Upper lobe of left lung (tissue), 6 donors: Measurements from ENCODE around the gene SLC25A23. TPM values are rescaled to one million over a fixed set of nuclear protein-coding genes. Genes with fewer than 3 reads are reported as not detected.

Experiments
- ATAC-seq, 2 donors: fragments of 200-7000 bp; cut with Tn5 transposase; one replicate each; pipeline ENCODE4 v1.9.1; 2022; ENCODE audit warnings: mild to moderate bottlenecking in 2 of 2, moderate library complexity in 2 of 2; ENCODE audit not compliant: low FRiP score in 2 of 2
- DNase-seq, 2 donors: peaks; one replicate each; pipeline ENCODE4 v3.0.0-alpha.2; 2019 to 2020
- H3K27ac ChIP-seq, 4 donors: fragments of 200-600 bp; sonication (generic); one replicate each; pipeline ENCODE4 v1.5.1; 2016 to 2019
- H3K27me3 ChIP-seq, 4 donors: fragments of 200-600 bp; sonication (generic); one replicate each; pipeline ENCODE4 v1.5.1; 2017 to 2019
- H3K36me3 ChIP-seq, 4 donors: fragments of 200-600 bp; sonication (generic); one replicate each; pipeline ENCODE4 v1.5.1; 2016 to 2019
- H3K4me1 ChIP-seq, 4 donors: fragments of 200-600 bp; sonication (generic); one replicate each; pipeline ENCODE4 v1.5.1; 2018 to 2019
- H3K4me3 ChIP-seq, 4 donors: fragments of 200-600 bp; sonication (generic); one replicate each; pipeline ENCODE4 v1.5.1; 2017 to 2019; ENCODE audit warnings: mild to moderate bottlenecking in 2 of 4, moderate library complexity in 1 of 4
- H3K9me3 ChIP-seq, 4 donors: fragments of 200-600 bp; sonication (generic); one replicate each; pipeline ENCODE4 v1.5.1; 2018 to 2019
- EP300 ChIP-seq, 4 donors: sonication (generic); formaldehyde crosslinking; IDR thresholded peaks; one replicate each; pipeline ENCODE4 v1.5.1; 2017; ENCODE audit warnings: antibody characterized with exemption in 4 of 4, control low read depth in 2 of 4
- POLR2A ChIP-seq, 4 donors: fragments of 450-650 bp; IDR thresholded peaks; one replicate each; pipeline ENCODE4 v1.5.1; 2016 to 2017; ENCODE audit warnings: antibody characterized with exemption in 4 of 4, mild to moderate bottlenecking in 2 of 4
- POLR2AphosphoS5 ChIP-seq, 2 donors: sonication (generic); formaldehyde crosslinking; IDR thresholded peaks; one replicate each; pipeline ENCODE4 v1.5.1; 2017; ENCODE audit warnings: antibody characterized with exemption in 2 of 2
- WGBS, 2 donors: methylation state at CpG; one replicate each; pipeline ENCODE4 v1.1.5; 2017 to 2018; 5-methylcytosine and 5-hydroxymethylcytosine counted together
- total RNA-seq, 6 donors: library from RNA; depleted of rRNA in 4 of 6; stranded (reverse); fragments of >200 nt in 4 of 6; gene quantifications; one replicate each; pipeline versions ENCODE4 v1.1.0 to v1.2.1, GENCODE V29; 2016 to 2021
- TF ChIP-seq, protein P1 (sequence below), 6 experiments: fragments of 450-650 bp in 4 of 6; fragments of 200-600 bp in 2 of 6; sonication (generic) in 2 of 6; IDR thresholded peaks; one replicate each; pipeline ENCODE4 v1.5.1; 2016 to 2019; ENCODE audit warnings: antibody characterized with exemption in 6 of 6
- donor health status: DM: no; HTN: no; CAD: no; lungs with moderate emphysema.
- donor health status: DM: no; HTN: yes; CAD: no; lungs with severe emphysema.

Gene SLC25A23
- total RNA-seq, 6 donors from 2014 or later = 29.3 to 133 (median 64.5) TPM

DNA sequence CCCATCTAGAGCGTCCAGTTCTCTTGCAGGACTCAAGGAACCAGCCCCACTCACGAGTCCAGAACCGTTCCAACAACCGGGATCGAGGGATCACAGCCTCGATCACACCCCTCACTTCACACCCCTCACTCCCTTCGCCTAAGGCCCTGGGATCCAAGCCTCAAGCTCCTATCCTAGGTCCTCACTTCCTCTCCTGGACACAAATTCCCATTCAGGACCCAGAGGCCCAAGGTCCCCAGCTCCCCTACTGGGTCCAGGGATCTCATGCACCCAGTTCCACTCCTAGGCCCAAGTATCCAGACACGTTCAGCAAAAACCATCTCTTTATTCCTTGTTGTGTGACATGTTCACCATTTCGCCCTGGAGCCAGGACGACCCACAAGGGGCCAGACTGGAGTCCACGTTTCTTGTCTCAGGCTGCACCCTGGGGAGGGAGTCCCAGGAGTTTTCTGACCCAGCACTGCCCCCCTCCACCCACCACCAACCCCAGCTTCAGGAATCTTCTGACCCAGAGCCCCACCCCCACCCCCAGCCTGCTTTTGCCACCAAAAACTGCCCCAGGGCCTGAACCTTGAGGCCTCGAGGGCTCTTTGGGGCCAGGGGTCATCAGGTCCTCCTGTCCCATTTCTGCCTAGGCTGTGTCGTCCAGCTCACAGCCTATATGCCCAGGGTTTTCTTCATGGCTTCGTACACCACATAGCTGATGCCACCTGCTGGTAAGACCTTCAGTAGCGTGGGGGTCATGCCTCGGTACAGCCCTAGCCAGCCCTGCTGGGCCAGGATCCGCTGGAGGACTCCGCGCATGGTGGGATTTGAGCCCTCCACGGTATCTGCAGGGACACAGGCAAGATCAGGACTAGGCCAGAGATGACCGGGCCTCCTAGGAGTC, 33.6 kb downstream of the SLC25A23 start:
- Histone ChIP-seq H3K9me3 (no peaks in the 10 kb centered on the region), H3K4me1 (peaks cover 19 to 38% (median 22%) of the 10 kb centered on the region in 4 donors), H3K36me3 (peaks cover 0 to 14% (median 11%) of the 10 kb centered on the region in 4 donors), H3K27me3 (no peaks in the 10 kb centered on the region), H3K27ac (peak overlapping the region; percentile 71 to 86 (median 86)), H3K4me3 (peak overlapping the region in 3 of 4 donors; percentile 30 to 39 (median 35))
- ATAC-seq = no peak
- DNase-seq = no peak
- TF ChIP-seq EP300 (IDR thresholded peaks at IDR 0.05) = no peak
- TF ChIP-seq POLR2A (IDR thresholded peaks at IDR 0.05) = peak in 1 of 4 donors; percentile 1
- 93 to 97% methylated on average over 18 to 21 of the region's 21 CpGs for WGBS, 2 donors

DNA sequence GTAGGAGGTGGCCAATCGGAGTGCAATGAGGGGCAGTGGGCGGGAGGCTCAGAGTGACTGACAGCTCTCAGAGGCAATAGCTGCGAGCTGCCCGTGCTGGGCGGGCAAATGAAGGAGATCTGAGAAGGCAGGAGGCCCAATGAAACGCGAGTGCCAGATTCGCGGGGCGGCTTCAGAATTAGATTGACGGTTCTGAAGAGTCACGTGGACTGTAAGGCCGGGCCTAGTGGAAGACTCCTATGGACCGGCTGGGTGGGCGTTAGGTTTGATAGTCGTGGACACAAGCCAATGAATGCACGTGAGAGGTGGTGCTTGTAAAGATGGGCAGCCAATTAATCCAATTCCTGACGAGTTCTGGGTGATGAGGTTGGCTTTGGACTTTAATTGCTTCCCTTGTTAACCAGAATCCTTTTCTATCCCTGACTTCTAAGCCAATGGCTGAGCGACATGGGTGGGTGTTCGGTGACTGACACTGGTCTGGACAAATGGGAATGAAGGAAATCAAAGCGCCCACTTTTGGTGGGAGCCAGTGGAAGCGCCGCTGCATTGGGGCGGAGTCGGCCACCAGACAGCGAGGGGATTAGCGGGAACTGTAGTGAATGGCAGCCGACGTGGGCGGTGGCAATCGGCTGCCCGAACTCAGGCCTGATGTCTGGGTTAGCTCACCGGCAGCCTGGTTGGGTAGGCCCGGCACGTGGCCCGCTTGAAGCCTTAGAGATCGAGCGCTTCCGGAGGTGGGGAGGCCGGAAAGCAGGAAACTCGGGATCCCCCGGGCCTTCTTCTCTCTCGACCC, 34.5 kb downstream of the SLC25A23 start:
- WGBS, 2 donors = 9 to 11% methylated on average over 40 to 41 of the region's 43 CpGs
- ATAC-seq = peak; percentile 95 to 99
- Histone ChIP-seq H3K9me3 (no peaks in the 10 kb centered on the region), H3K4me1 (peaks cover 19 to 38% (median 22%) of the 10 kb centered on the region in 4 donors), H3K4me3 (peak overlapping the region in 3 of 4 donors; percentile 84 to 93 (median 93)), H3K36me3 (peaks cover 3 to 23% (median 19%) of the 10 kb centered on the region in 4 donors), H3K27ac (peak overlapping the region; percentile 75 to 86 (median 86)), H3K27me3 (no peaks in the 10 kb centered on the region)
- TF ChIP-seq EP300 (IDR thresholded peaks at IDR 0.05) = no peak
- TF ChIP-seq, protein P1, sequence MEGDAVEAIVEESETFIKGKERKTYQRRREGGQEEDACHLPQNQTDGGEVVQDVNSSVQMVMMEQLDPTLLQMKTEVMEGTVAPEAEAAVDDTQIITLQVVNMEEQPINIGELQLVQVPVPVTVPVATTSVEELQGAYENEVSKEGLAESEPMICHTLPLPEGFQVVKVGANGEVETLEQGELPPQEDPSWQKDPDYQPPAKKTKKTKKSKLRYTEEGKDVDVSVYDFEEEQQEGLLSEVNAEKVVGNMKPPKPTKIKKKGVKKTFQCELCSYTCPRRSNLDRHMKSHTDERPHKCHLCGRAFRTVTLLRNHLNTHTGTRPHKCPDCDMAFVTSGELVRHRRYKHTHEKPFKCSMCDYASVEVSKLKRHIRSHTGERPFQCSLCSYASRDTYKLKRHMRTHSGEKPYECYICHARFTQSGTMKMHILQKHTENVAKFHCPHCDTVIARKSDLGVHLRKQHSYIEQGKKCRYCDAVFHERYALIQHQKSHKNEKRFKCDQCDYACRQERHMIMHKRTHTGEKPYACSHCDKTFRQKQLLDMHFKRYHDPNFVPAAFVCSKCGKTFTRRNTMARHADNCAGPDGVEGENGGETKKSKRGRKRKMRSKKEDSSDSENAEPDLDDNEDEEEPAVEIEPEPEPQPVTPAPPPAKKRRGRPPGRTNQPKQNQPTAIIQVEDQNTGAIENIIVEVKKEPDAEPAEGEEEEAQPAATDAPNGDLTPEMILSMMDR (IDR thresholded peaks at IDR 0.05) = peak in 1 of 6 experiments; percentile 12
- TF ChIP-seq POLR2AphosphoS5 (IDR thresholded peaks at IDR 0.05) = peak; percentile 47 to 65
- TF ChIP-seq POLR2A (IDR thresholded peaks at IDR 0.05) = peak in 1 of 4 donors; percentile 16
- peak; percentile 94 to 100 for DNase-seq

DNA sequence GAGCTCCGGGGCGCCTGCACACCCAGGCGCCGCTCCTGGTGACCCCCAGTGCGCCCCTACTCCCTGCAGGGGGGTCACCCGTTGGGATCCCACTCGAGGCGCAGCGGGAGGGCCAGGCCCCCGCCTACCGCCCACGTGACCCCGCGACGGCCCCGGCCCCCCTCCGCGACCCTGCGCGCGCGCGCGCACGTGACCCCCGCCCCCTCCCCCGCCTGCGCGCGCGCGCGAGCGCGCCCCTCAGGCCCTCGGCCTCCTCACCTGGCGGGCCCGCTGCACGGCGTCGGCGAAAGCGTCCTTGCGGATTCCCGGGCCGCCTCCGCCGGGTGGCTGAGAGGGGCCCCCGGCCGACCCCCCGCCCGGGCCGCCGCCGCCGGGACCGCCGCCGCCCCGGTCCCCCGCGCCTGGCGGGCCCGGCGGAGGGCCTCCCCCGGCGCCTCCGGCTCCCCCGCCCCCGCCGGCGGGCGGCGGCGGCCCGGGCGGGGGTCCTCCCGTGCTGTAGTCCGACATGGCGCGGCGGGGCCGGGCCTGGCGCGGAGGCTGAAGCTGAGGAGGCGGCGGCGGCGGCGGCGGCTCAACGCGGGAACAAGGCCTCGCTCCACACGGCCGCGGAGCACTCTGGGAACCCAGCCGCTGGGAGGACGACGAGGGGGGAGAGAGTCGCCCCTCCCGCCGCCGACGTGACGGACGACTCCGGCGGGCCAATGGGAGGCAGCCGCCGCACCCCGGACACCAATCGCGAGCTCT, 35.2 kb downstream of the SLC25A23 start, which contains the start of gene KHSRP:
TSS of gene KHSRP (minus strand) at position 617 of the 744 bp plus-strand sequence. CDS start at position 507, 110 bp downstream.
- Histone ChIP-seq H3K9me3 (no peaks in the 10 kb centered on the region), H3K36me3 (peaks cover 3 to 31% (median 27%) of the 10 kb centered on the region in 4 donors), H3K27me3 (no peaks in the 10 kb centered on the region), H3K4me1 (peaks cover 19 to 38% (median 22%) of the 10 kb centered on the region in 4 donors), H3K4me3 (peak within 1 kb of the TSS; percentile 71 to 93 (median 88)), H3K27ac (peak within 1 kb of the TSS; percentile 75 to 86 (median 86))
- 0% methylated on average over 28 to 36 of the region's 114 CpGs for WGBS, 2 donors
- peak in 1 of 2 donors; percentile 98 for DNase-seq
- no peak for ATAC-seq
- TF ChIP-seq, protein P1 (IDR thresholded peaks at IDR 0.05) = peak in 2 of 6 experiments; percentile 11 to 16
- TF ChIP-seq POLR2A (IDR thresholded peaks at IDR 0.05) (peak in 3 of 4 donors; percentile 55 to 82 (median 57)), EP300 (IDR thresholded peaks at IDR 0.05) (peak in 1 of 4 donors; percentile 7), POLR2AphosphoS5 (IDR thresholded peaks at IDR 0.05) (peak; percentile 90)

DNA sequence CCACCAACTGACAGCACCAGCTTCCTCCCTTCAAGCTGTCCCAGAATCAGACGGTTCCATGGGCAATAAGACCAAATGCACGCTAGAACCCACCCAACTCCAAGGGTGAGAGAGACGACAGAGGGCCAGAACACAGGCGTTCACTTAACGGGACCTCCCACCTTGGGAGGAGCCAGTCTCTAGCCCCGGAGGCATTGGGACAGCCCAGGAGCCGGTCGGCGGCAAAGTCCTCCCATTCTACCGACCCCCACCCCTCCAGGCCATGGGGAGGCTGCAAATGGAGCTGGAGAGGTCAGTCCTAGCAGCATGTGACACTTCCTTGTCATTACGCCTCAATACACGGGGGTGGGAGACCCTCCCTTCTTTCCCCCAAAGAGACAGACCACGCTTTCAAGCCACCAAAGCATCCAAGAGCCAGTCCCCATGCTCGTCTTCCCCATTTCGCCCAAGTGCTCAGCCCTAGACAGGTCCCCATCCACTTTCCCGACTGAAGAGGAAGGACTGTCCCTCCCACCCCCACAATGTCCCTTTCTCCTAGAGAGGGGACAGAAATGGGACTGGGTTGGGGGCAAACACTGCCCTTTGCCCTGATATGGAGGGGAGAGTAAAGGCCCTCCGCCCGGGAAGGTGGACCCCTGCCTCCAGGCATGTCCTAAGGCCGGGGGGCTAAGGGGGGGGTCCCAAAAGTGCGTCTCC, 35.9 kb downstream of the SLC25A23 start:
- DNase-seq = peak in 1 of 2 donors; percentile 56
- WGBS, 2 donors = 0 to 2% methylated on average over 12 to 16 of the region's 20 CpGs
- H3K4me3 ChIP-seq = peak overlapping the region; percentile 71 to 93 (median 88)
- no peaks in the 10 kb centered on the region for H3K27me3 ChIP-seq
- peaks cover 19 to 38% (median 22%) of the 10 kb centered on the region in 4 donors for H3K4me1 ChIP-seq
- H3K9me3 ChIP-seq = no peaks in the 10 kb centered on the region
- H3K27ac ChIP-seq = peak overlapping the region; percentile 44 to 85 (median 60)
- ATAC-seq = no peak
- no peak for TF ChIP-seq POLR2AphosphoS5 (IDR thresholded peaks at IDR 0.05)
- TF ChIP-seq, protein P1 (IDR thresholded peaks at IDR 0.05) = no peak
- TF ChIP-seq POLR2A (IDR thresholded peaks at IDR 0.05) = no peak
- no peak for TF ChIP-seq EP300 (IDR thresholded peaks at IDR 0.05)
- H3K36me3 ChIP-seq = peaks cover 10 to 38% (median 34%) of the 10 kb centered on the region in 4 donors
